Measurements from ENCODE around the gene SMYD3.

The SMYD3 gene

DNA sequence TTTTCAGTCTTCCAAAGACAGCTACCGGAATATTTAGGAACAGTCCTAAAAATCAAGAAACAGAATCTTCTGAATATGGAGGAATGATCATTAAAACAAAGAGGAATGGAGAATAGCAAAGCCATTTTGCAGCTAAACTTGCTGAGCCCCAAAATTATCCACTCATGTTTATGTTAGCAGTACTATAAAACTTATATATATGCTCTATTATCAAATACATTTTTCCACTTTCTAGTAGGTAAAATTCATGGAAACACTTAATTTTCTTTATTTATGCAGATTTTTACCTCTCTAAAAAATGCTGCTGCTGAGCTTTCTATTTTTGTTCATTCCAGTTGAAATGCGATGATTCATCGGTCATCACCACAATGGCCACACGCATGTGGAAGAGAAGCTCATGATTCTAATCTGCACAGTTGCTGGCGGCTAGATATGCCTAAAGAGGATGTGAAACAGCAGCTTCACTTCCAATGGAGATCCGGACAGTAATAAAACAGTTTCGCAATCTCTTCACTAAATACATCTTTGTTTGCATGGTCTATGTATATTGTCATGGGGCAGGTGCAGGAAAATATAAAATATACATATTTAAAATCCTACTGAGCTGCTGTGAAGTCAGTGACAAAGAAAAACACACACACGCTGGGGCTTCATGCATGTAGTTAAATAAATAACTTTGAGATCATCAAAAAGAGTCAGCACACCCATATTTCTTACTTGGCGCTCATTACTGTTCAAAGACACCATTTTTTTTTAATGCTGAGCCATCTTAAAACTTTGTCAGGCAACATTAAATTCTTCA, 292.2 kb downstream of the SMYD3 start:
- no peak for DNase-seq (ENCODE audit: low read depth in 2 of 2)

DNA sequence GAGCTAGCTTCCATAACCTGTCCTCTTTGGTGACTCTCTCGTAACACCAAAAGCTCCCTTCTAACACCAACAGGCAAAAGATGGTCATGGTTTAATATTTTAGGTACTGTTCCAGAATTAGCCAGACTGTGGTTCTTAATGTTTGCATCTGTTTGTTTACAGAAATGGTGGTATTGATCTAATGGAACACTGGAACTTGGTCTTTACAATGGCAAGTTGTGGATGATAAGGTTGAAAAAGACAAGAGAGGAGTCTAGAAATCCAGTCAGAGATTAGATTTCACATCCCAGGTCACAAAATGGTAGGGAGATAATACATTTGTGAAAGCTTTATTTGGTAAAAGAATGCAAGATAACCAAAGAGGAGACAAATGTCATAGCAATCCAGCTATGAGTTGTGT, 293.1 kb downstream of the SMYD3 start:
- DNase-seq (ENCODE audit: low read depth in 2 of 2): no peak

DNA sequence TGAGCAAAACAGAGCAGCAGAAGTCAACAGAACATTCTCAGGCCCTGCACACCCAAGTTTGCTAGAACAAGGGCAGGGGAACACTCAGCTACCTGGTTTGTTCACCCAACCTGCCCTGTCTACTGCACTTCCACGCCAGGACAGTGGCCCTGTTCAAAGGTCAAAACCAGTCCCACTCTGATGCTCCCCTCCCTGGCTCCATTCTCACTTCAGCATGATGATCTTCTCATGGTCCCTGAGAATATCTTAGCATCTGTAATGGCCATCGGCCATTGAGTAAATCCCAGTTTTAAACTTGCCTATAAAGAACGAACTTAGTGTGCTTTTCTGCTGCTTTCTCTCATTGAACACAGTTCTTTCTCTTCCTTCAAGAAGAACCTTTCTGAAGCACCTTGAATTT, 293.6 kb downstream of the SMYD3 start:
- DNase-seq (ENCODE audit: low read depth in 2 of 2): no peak

DNA sequence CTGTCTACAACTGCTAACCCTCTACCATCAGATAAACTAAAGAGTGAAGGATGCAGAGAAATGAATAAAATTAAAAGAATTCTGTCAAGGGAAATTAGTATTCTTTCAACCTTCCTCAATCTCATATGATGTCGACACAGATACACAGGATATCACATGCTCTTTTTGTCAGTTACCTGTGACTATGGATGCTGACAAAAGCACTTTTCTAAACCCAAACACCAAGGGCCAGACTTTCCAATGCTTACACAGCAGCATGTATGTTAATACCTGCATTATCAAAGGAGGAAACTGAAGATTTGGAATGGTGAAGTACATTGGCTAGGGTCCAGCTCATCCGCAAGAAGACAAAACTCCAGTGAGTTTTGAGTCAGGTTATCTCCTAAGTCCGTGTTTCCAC, 294.0 kb downstream of the SMYD3 start:
- no peak for DNase-seq (ENCODE audit: low read depth in 2 of 2)

DNA sequence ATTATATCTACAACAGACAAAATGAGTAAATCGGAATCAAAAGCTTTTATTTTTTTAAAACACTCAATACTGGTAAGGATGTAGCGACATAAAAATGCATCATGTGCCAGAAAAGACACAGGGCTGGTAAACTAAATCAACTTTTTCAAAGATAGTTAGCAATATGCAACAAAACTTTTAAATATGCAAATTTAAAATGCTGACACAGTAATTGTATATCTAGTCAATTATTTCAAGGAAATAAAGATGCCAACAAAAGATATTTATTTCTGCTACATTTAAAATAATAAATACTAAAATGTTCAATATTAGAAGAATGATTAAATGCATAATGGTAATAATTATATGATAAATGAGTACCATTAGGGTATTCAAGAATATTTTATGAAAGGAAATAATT, 295.1 kb downstream of the SMYD3 start:
- DNase-seq (ENCODE audit: low read depth in 2 of 2): no peak

DNA sequence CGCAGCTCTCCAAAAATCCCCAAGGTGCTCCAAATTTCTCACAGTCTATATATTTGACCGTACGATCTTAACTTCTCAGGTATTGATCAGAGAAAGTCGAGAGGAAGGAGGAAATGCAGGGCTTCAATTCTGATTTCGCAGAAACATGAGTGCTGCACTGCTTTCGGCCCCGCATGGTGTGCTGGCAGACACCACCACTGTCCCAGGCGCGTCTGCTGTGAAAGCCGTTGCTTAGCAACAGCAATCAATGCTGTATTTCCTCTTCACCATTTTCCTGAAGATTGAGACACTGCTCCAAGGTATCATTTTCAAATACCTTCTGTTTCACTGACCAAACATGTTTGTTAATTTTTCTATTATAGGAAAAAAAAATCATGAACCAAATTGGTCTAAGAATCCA, 296.3 kb downstream of the SMYD3 start:
- DNase-seq (ENCODE audit: low read depth in 2 of 2): no peak

DNA sequence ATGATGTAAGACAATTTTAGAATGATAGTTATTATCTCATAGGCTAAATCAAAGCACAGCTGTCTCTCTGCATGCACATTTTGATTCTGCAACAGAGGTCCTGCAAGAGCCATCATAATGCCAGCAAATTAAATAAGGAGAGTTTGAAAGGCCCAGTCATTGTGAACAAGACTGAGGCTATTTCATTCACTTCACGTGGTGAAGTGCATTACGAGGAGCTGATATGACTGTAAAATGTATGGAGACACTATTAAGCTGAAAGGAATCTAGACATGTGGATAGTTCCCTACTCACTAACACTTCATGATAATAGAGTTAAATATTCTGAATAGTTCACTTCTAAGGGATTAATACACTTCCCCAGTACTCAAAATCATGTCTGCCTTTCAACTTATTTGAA, 299.0 kb downstream of the SMYD3 start:
- DNase-seq (ENCODE audit: low read depth in 2 of 2): no peak

DNA sequence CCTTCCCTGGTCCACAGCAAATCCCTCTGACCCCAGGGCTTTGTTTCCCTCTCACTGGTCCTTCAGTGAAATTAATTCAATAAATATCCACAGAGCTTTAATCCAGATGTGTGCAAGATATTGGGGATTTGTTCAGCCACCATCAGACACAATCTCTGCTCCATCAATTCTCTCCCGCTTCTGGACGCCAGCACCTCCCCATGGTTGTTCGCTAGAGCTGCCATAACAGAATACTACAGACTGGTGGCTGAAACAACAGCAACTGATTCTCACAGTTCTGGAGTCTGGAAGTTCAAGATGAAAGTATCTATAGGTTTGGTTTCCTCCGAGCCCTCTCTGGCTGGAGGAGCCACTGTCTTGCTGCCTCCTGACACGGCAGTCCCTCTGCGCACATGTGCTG, 303.9 kb downstream of the SMYD3 start:
- no peak for DNase-seq (ENCODE audit: low read depth in 2 of 2)

DNA sequence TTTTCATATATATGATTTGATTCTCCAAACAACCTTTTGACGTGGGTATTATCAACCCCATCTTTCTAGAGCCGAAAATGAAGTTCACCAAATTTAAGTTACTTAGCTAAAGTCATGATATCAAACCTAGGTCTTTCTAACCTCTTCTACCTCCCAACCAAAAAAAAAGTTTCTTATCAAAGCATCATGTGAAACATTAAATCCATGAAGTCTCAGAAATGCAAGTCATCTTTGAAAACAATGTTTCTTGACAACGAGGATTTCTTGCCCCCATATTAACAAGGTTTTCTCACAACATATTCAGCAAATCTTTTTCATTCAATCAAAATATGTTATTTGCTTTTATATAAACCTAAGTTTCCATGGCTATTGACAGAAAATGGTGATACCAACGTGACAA, 306.3 kb downstream of the SMYD3 start:
- DNase-seq (ENCODE audit: low read depth in 2 of 2): no peak

DNA sequence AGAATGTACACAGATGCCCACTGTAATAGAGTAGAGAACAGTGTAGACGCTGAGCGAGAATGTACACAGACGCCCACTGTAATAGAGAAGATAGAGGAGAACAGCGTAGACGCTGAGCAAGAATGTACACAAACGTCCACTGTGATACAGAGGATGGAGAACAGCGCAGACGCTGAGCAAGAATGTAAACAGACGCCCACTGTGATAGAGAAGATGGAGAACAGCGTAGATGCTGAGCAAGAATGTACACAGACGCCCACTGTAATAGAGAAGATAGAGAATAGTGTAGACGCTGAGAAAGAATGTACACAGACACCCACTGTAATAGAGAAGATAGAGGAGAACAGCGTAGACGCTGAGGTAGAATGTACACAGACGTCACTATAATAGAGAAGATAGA, 306.9 kb downstream of the SMYD3 start:
- DNase-seq (ENCODE audit: low read depth in 2 of 2): no peak

DNA sequence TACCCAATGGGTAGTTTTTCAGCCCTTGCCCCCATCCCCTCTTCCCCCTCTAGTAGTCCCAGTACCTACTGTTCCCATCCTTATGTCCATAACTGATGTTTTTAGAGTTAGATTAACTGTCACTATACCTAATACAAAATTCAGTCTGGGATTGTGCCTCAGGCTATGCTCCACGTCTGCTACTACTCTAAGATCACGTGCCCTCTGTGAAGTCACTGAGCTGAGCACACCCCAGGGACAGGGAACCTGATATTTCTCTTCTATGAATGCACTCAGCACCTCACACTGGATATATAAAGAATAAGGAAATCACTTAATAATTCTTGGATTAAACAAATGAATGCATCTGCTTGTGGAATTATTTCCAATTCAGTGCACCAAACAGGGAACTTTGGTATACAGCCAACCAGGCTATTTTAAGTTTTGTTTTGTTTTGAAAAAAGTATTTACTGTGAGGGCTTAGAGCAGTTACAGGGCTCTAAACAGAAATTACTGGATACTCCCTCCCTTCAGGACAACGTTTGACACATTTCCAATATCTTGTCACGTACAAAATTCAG, 307.9 kb downstream of the SMYD3 start:
- no peak for DNase-seq (ENCODE audit: low read depth in 2 of 2)

DNA sequence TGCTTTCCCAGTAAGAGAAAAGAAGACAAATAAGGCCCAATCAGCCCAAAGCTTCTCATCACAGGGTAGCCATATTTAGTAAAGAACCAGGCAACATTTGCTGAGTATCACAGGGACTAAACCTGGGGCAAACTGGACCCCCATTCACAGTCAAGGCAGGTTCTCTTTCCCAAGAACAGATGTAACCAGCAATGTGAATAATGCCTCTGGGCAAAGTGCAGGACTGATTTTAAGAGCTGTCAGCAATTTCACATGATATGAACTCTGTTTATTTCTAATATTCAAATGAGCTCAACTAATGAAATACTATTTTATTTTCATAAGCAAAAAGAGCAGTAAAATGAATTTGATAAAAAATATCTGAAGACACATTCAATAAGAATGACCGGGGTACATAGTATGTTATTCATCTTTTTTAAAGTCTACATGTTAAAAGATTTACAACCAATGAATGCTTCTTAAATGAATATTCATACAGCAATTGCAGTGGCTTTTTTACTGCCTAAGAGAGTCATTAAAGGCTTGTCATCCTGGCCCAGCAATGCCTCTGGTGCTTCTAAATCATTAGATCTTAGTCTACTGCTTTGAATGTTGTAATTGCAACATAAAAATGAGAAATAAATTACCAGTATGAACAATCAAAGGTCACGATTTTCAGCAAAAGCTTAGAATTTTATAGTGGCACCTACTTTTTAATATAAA, 308.8 kb downstream of the SMYD3 start:
- no peak for DNase-seq (ENCODE audit: low read depth in 2 of 2)

DNA sequence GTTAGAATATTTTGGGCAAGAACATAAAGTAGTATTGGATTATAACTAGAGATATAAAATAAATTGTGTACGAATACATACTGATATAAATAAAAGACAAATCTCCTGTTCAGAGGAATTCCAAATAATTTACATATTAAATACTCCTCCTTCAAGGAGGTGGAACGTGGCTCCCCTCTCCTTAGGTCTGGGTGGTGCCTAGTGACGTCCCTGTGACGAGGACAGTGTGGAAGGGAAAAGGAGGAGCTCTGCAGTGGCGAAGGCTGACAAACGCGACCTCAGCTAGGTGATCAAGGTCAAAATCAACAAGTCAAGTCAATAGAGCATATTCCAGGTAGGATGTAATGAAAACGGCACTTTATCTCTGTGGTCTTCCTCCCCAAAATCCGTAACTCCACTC, 310.0 kb downstream of the SMYD3 start:
- no peak for DNase-seq (ENCODE audit: low read depth in 2 of 2)

DNA sequence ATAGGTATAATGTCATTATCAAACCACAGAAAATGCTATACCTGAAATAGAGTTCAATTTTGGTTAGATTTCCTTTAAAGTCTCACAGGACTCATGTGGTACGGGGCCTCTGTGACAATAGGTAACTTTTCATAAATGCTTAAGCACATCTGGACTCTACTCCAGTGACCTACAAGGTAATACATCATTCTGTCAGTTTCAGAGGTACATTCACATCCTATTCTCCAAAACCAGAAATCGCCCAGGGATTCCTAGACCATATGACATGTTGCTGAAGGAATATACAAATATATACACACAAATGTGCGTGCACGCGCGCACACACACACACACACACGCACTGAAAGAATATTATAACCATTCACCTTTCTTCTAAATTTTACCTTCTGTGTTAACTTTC, 311.8 kb downstream of the SMYD3 start:
- DNase-seq (ENCODE audit: low read depth in 2 of 2): no peak

DNA sequence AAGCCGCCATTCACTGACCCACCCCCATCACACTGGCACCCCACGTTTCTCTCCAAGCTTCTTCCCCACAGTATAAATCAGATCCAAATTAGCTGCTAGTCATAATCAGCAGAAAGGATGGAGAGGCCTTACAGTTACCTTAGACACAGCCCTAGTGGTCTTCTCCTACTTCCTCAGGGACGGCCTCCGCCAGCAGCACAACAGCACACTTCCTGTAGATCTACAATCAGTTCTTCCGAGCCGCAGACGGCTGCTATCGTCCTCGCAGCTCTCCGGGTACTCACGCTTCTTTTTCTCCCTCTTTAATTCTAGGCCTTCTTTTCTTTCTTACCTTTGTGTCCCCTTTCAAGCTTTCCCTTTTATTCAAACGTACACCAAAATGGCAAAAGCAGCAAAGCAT, 313.5 kb downstream of the SMYD3 start:
- DNase-seq (ENCODE audit: low read depth in 2 of 2): no peak

DNA sequence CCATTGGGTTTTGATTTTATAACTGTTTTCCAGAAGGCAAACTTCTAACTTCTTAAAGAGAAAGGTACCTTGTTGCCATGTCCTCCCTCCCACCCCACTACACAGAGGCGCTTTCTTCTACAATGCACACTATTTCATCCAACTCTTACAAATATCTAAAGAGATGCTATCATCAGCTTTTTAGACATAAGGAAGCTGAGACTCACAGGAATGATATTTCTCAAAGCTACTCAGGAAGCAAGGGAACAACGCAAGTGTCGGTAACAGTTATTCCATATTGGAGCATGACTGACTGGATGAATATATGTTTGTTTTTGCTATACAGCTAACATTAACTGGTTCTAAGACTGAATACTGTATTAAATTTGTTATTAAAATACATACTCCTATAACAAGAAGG, 318.0 kb downstream of the SMYD3 start:
- DNase-seq (ENCODE audit: low read depth in 2 of 2): no peak

DNA sequence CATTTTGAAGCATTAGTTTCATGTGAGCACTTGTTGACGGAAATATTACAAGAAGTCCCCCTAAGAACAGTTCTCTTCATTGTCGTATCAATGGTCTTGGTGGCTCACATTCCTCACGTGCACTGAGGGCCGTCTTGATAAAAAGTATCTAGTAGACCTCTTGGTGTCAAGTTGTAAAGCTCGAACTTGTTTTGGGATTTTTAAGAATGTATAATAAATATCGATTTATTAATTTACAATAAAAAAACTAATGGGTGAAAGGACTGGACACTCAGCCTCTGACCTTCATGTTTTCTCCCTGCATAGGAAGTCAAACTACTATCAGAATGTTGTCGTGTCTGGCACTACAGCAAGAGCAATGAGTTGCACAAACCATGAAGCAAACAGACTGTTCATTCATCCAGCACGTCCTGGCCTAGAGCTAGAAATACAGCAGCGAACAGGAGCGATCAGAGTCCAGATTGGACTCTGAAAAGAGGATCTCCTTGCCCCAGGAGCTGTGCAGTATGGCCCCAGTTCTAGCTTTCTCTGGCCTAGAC, 319.2 kb downstream of the SMYD3 start:
- no peak for DNase-seq (ENCODE audit: low read depth in 2 of 2)

DNA sequence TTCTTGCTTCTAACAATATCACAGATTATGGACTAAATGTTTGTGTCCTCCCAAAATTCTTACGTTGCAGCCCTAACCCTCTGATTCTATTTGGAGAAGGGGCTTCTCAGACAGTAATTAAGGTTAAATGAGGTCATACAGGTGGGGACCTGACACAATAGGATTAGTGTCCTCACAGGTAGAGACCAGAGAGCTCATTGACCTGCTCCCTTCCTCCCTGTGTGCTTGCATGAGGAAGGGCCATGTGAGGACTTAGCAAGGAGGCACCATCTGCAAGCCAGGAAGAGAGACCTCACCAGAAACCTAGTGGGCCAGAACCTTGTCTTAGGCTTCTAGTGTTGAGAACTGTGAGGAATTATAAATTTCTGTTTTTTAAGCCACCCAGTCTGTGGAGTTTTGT, 322.6 kb downstream of the SMYD3 start:
- DNase-seq (ENCODE audit: low read depth in 2 of 2): no peak

DNA sequence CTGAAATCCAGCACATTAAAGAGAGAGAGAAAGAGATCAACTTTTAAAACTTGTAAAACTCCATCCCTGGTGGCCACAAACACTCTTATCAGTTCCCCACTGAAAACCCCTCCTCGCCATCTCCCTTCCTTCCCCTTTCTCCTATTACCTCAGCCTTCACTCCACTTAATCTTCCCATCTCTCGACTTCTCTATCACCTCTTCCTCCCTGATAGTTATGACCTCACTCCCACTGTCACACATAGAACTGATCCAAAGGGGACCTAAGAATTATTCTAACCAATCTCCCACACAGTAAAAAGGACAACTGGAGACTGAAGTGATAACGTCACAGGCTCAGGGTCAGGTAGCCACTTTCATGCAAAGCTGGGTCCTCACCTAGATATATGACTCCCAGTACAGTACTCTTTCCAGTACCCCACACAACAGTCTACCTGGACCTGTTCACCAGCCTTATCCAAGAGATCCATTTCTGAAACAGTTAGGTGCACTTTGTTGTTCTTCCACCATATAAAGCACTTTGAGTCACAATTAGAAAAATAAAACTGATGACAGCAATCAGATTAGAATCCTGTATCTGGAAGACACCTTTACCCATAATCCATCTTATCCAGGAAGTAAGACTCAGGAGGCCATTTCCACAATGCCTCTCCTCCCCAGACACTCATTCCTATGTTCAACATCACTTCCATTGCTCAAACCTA, 324.8 kb downstream of the SMYD3 start:
- no peak for DNase-seq (ENCODE audit: low read depth in 2 of 2)

DNA sequence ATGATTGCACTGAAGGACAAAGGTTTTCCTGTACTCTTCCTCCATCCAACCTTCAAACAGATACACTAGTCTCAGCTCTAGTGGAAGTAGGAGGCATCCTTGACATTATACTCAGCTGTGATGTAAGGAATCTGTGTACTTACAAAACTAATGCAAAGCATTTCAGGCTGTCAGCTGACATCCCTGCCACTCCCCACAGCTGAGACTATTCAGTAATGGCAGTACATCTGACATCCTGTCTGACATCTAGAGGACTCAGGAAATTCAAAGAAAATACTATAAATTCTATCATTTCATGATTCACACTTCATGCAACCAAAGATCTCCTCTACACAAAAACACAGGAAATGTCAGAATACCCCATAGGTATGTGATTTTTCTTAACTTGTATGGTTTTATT, 325.8 kb downstream of the SMYD3 start:
- no peak for DNase-seq (ENCODE audit: low read depth in 2 of 2)

DNA sequence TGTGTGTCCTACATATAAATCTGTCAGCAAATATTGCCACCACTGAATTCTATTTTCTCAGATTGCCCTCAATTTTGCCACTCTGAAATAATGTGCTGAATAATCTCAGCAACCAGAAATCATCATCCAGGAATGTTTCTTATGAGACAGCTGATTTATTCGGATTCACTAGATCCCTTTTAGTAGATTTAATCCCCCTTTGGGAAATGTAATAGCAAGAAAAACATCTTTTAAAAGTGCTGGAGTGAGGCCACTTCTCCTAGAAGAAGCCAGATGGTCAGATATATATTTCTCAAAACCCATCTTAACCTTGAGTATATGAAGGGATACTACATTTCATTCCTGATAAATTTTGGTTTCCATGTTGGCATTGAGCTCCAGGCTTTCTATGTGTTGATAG, 327.7 kb downstream of the SMYD3 start:
- DNase-seq (ENCODE audit: low read depth in 2 of 2): no peak

DNA sequence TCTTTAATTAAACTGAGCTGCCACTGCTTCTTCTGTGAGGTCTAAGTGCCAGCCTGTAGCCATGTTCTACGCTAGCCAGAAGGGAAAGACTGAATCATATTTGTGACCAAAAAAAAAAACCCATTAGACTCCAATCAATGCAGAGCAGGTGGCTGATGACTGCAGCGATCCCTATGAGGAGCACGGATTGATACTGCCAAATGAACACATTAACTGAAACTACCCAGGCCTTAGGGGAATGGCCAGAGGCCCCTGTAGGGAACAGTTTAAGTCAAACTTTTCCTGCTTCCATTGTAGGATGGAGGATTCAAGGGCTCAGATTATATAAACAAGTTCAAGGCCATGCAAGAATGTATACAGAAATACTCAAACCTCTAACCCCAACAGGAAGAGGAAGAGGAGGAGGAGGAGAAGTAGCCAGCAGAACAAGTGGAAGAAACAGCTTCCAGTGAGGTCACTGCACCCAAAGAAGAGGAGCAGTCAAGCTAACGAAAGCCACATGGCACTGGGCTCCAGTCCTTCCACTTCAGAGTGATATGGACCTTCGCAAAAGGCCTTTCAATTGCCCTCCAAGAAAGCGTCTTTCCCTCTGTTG, 328.3 kb downstream of the SMYD3 start:
- DNase-seq (ENCODE audit: low read depth in 2 of 2): no peak

Data from activated CD8-positive, alpha-beta memory T cell treated with anti-CD3 and anti-CD28 coated beads for 4 hours (primary cell).